ENCODE results near the gene DDX11. TPM values are rescaled to one million over a fixed set of nuclear protein-coding genes. Genes with fewer than 3 reads are reported as not detected.
"Not testable (repeated sequence)": the region's sequence is repeated elsewhere in the genome, so short reads cannot be mapped to it uniquely, and the experiment has no call there.

The DDX11 gene
- total and polyA plus RNA-seq, 2 experiments from 2014 or later, result 66.0 to 103 TPM

DNA sequence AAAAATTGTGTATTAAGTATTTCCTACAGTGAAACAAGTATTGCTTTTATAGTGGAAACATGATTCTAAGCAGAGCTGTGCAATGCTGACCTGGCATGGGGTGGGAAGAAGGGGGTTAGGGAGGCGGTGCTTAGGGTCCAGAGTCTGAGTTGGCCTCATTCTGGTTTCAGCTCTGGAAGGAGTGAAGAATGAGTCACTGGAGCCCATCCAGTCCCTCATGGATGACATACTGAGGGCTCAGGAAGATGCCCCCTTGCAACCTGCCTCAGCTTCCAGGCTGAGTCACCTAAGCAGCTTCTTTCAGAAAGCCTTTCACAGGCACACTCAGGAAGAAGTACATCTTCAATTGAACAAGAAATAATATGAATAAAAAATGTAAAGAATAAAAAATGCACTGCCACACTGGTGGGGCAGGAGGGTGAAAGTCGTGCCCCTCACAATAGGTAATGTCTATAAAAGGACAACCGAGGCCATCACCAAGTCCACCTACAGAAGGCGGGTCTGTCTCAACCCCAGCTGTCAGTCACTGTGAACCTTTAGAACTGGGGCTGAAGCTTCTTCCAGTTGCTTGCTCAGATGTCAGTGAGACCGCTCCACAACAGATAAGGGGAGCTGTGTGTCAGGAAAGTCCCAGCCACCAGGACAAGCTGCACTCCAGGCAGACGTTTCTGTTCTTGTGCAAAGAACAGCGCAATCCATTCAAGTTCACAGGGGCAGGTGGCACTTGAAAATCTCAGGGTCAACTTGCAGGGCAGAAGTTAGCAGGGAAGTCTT lies 20.8 kb upstream of the DDX11 start:
- H3K4me3 Mint-ChIP-seq; DNase-seq (ENCODE audit: low spot score); H3K4me2 ChIP-seq; H3K27me3 ChIP-seq (ENCODE audit: insufficient read depth); H3K9me2 ChIP-seq (ENCODE audit: insufficient read depth); H3K27ac ChIP-seq (ENCODE audit: low read depth); H3K79me2 ChIP-seq (replicated peaks; ENCODE audit: insufficient read depth); H3K36me3 ChIP-seq (ENCODE audit: insufficient read depth); H3K4me3 ChIP-seq; H3K27me3 Mint-ChIP-seq (ENCODE audit: insufficient read depth, low read depth, poor library complexity); H3K9me3 Mint-ChIP-seq; H4K20me1 ChIP-seq (replicated peaks; ENCODE audit: insufficient read depth); H2AFZ ChIP-seq; H3F3A ChIP-seq (replicated peaks; ENCODE audit: low read depth); H3K4me1 ChIP-seq (ENCODE audit: insufficient read depth); H3K36me3 Mint-ChIP-seq (ENCODE audit: low read depth): not testable (repeated sequence)
- Mint-ChIP-seq H3K27ac (peak overlapping the region; percentile 32; the same call in 1 of the 2 replicates), H3K4me1 (peaks cover 18% of the 10 kb centered on the region)
- 0 out of 3 replicates have a peak, but pooled peaks have one; percentile 35 for ATAC-seq

DNA sequence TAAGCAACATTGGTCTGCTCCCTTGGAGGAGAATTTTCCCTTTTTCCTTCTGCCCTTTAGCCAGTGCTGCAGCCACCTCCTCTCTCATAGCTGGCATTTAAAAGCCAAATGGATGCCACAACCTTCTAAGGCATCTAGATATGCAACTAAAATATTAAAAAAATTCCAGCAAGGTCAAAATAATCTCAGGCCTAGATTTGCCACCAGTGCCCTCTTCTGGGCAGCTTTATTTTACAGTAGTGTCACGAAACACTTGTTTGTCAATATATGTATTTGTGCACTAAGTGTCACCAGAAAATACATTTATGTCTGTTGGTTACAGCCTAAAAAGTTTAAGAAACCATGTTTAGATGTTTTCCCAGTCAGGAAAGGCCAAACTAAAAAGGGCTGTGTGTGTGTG lies 19.7 kb upstream of the DDX11 start:
- ATAC-seq, H3K4me3 ChIP-seq: not testable (repeated sequence)

DNA sequence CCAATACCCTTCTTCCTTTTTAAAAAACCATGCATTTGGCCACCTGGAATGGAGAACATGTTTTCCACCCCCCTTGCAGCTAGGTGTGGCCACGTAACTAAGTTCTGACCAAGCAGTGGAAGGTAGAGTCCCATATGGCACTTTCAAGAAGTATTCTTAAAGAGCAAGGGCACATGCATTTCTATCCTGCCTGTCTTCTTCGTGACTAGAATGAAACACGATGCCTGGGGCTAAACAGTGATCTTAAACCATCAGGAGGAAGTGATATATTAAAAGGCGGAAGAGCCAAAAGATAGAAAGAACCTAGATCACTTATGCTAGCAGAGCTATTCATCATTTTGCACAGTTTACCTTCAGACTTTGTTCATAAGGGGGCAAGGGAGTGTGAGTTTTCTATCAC lies 16.0 kb upstream of the DDX11 start:
- H3K4me3 ChIP-seq, result no peak overlapping the region
- H3K79me2 ChIP-seq (replicated peaks; ENCODE audit: insufficient read depth), result no peaks in the 10 kb centered on the region
- DNase-seq (ENCODE audit: low spot score), result no peak
- H3K27ac ChIP-seq (ENCODE audit: low read depth), result no peak overlapping the region
- Mint-ChIP-seq H3K4me3 (no peak overlapping the region), H3K27ac (no peak overlapping the region; the same call in 1 of the 2 replicates), H3K4me1 (peaks cover 8% of the 10 kb centered on the region; the same call in 2 of the 3 replicates), H3K36me3 (ENCODE audit: low read depth) (no peaks in the 10 kb centered on the region), H3K27me3 (ENCODE audit: insufficient read depth, low read depth, poor library complexity) (peaks cover 6% of the 10 kb centered on the region), H3K9me3 (no peaks in the 10 kb centered on the region)
- no peak overlapping the region for H2AFZ ChIP-seq
- H3K4me2 ChIP-seq, result no peak overlapping the region
- no peaks in the 10 kb centered on the region for H3K36me3 ChIP-seq (ENCODE audit: insufficient read depth)
- H3K27me3 ChIP-seq (ENCODE audit: insufficient read depth), result no peaks in the 10 kb centered on the region
- H4K20me1 ChIP-seq (replicated peaks; ENCODE audit: insufficient read depth), result no peaks in the 10 kb centered on the region
- no peaks in the 10 kb centered on the region for H3K9me2 ChIP-seq (ENCODE audit: insufficient read depth)
- H3K4me1 ChIP-seq (ENCODE audit: insufficient read depth), result no peaks in the 10 kb centered on the region
- ATAC-seq, result no peak
- no peaks in the 10 kb centered on the region for H3F3A ChIP-seq (replicated peaks; ENCODE audit: low read depth)
- TF ChIP-seq, protein P1, sequence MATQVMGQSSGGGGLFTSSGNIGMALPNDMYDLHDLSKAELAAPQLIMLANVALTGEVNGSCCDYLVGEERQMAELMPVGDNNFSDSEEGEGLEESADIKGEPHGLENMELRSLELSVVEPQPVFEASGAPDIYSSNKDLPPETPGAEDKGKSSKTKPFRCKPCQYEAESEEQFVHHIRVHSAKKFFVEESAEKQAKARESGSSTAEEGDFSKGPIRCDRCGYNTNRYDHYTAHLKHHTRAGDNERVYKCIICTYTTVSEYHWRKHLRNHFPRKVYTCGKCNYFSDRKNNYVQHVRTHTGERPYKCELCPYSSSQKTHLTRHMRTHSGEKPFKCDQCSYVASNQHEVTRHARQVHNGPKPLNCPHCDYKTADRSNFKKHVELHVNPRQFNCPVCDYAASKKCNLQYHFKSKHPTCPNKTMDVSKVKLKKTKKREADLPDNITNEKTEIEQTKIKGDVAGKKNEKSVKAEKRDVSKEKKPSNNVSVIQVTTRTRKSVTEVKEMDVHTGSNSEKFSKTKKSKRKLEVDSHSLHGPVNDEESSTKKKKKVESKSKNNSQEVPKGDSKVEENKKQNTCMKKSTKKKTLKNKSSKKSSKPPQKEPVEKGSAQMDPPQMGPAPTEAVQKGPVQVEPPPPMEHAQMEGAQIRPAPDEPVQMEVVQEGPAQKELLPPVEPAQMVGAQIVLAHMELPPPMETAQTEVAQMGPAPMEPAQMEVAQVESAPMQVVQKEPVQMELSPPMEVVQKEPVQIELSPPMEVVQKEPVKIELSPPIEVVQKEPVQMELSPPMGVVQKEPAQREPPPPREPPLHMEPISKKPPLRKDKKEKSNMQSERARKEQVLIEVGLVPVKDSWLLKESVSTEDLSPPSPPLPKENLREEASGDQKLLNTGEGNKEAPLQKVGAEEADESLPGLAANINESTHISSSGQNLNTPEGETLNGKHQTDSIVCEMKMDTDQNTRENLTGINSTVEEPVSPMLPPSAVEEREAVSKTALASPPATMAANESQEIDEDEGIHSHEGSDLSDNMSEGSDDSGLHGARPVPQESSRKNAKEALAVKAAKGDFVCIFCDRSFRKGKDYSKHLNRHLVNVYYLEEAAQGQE (IDR thresholded peaks at IDR 0.05; ENCODE audit: unreplicated experiment), result no peak
- TF ChIP-seq, protein P2, sequence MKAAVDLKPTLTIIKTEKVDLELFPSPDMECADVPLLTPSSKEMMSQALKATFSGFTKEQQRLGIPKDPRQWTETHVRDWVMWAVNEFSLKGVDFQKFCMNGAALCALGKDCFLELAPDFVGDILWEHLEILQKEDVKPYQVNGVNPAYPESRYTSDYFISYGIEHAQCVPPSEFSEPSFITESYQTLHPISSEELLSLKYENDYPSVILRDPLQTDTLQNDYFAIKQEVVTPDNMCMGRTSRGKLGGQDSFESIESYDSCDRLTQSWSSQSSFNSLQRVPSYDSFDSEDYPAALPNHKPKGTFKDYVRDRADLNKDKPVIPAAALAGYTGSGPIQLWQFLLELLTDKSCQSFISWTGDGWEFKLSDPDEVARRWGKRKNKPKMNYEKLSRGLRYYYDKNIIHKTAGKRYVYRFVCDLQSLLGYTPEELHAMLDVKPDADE (IDR thresholded peaks at IDR 0.05), result no peak
- TF ChIP-seq POLR2AphosphoS5 (IDR thresholded peaks at IDR 0.05; ENCODE audit: low read depth), result no peak
- TF ChIP-seq, protein P3, sequence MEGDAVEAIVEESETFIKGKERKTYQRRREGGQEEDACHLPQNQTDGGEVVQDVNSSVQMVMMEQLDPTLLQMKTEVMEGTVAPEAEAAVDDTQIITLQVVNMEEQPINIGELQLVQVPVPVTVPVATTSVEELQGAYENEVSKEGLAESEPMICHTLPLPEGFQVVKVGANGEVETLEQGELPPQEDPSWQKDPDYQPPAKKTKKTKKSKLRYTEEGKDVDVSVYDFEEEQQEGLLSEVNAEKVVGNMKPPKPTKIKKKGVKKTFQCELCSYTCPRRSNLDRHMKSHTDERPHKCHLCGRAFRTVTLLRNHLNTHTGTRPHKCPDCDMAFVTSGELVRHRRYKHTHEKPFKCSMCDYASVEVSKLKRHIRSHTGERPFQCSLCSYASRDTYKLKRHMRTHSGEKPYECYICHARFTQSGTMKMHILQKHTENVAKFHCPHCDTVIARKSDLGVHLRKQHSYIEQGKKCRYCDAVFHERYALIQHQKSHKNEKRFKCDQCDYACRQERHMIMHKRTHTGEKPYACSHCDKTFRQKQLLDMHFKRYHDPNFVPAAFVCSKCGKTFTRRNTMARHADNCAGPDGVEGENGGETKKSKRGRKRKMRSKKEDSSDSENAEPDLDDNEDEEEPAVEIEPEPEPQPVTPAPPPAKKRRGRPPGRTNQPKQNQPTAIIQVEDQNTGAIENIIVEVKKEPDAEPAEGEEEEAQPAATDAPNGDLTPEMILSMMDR (conservative IDR thresholded peaks at IDR 0.05; ENCODE audit: low read depth in 2 of 2), result no peak
- no peak for TF ChIP-seq JUNB (IDR thresholded peaks at IDR 0.05; ENCODE audit: unreplicated experiment)
- no peak for TF ChIP-seq EZH2phosphoT487 (IDR thresholded peaks at IDR 0.05; ENCODE audit: unreplicated experiment)

More for the DNA sequence above, 19.7 kb upstream of the DDX11 start:
- H2AFZ ChIP-seq; H3K27me3 Mint-ChIP-seq (ENCODE audit: insufficient read depth, low read depth, poor library complexity); H3K4me3 Mint-ChIP-seq; H3K36me3 Mint-ChIP-seq (ENCODE audit: low read depth); H4K20me1 ChIP-seq (replicated peaks; ENCODE audit: insufficient read depth); H3K4me1 ChIP-seq (ENCODE audit: insufficient read depth); H3K79me2 ChIP-seq (replicated peaks; ENCODE audit: insufficient read depth); H3K9me2 ChIP-seq (ENCODE audit: insufficient read depth); H3K27ac ChIP-seq (ENCODE audit: low read depth); H3K27ac Mint-ChIP-seq; H3K4me2 ChIP-seq; H3K9me3 Mint-ChIP-seq; H3K36me3 ChIP-seq (ENCODE audit: insufficient read depth); DNase-seq (ENCODE audit: low spot score); H3F3A ChIP-seq (replicated peaks; ENCODE audit: low read depth); H3K27me3 ChIP-seq (ENCODE audit: insufficient read depth): not testable (repeated sequence)
- TF ChIP-seq, protein P3 (conservative IDR thresholded peaks at IDR 0.05; ENCODE audit: low read depth in 2 of 2), result peak; percentile 21 to 28; a peak in 2 of 4 replicates
- peaks cover 18% of the 10 kb centered on the region for H3K4me1 Mint-ChIP-seq

Measured in GM23338 (cell line).